HCT116 (cell line): ENCODE results near the gene TMEM235. TPM values are rescaled to one million over a fixed set of nuclear protein-coding genes. Genes with fewer than 3 reads are reported as not detected.

Source experiments
- ATAC-seq: fragments of 200-7000 bp; cut with Tn5 transposase; 2 replicates; pipeline ENCODE4 v1.9.1; 2020; ENCODE audit warnings: mild to moderate bottlenecking, moderate library complexity
- BruUV-seq: library from RNA; stranded (reverse); fragments of 400-500 nt; replicated peaks from 2 replicates; lab custom pipeline; 2021; lab: Mats Ljungman, UMichigan
- CTCF ChIA-PET: fragments of 300-600 bp; sonication (Branson Sonifier 250); formaldehyde crosslinking; loops from one replicate; lab custom pipeline; 2021; ENCODE audit warnings: antibody characterized with exemption; lab: Charles Lee
- POLR2A ChIA-PET: fragments of 300-600, 350-600 bp; sonication (Branson Sonifier 250); formaldehyde crosslinking; loops from one replicate; lab custom pipeline; 2021; ENCODE audit warnings: antibody characterized with exemption; lab: Charles Lee
- RAD21 ChIA-PET, 2 experiments: fragments of 300-600 bp; sonication (Branson Sonifier 250); formaldehyde crosslinking; loops; one replicate each; lab custom pipeline; 2023; ENCODE audit warnings: low total read pairs in 2 of 2; ENCODE audit not compliant: uncharacterized antibody in 2 of 2, unreplicated experiment in 2 of 2, low non-redundant PET in 1 of 2; lab: Charles Lee
- DNase-seq: peaks from one replicate; pipeline ENCODE4 v3.0.0-alpha.2; 2010; ENCODE audit warnings: low read depth, low spot score
- H2AFZ ChIP-seq: fragments of 200-600 bp; shearing (Covaris generic), sonication (generic); 2 replicates; pipeline ENCODE4 v1.6.1; 2017; ENCODE audit warnings: low read depth, mixed run types, mixed read lengths, antibody characterized with exemption, low read length; ENCODE audit not compliant: poor library complexity, severe bottlenecking
- H3K27ac ChIP-seq: 2 replicates; pipeline ENCODE4 v1.5.1; 2012; ENCODE audit warnings: low read depth, low read length
- H3K27me3 ChIP-seq: fragments of 200-600 bp; sonication (generic); 2 replicates; pipeline ENCODE4 v1.6.1; 2016; ENCODE audit warnings: mixed run types, low read length, mixed read lengths; ENCODE audit not compliant: insufficient read depth
- H3K36me3 ChIP-seq, 2 experiments: fragments of 200-500 bp in 1 of 2; fragments of 200-600 bp in 1 of 2; sonication (Bioruptor generic) in 1 of 2; sonication (generic) in 1 of 2; 2 replicates each; pipeline versions ENCODE4 v1.5.1 to v1.6.1; 2014 to 2016; ENCODE audit warnings: low read length in 2 of 2, inconsistent platforms in 1 of 2, mixed read lengths in 1 of 2, mixed run types in 1 of 2; ENCODE audit not compliant: insufficient read depth in 2 of 2, control insufficient read depth in 1 of 2
- H3K4me1 ChIP-seq, 2 experiments: fragments of 200-600 bp in 1 of 2; sonication (generic) in 1 of 2; 2 replicates each; pipeline versions ENCODE4 v1.5.1 to v1.6.1; 2012 to 2017; ENCODE audit warnings: low read length in 2 of 2, inconsistent platforms in 1 of 2, mild to moderate bottlenecking in 1 of 2, mixed read lengths in 1 of 2, mixed run types in 1 of 2, moderate library complexity in 1 of 2; ENCODE audit not compliant: insufficient read depth in 2 of 2, control insufficient read depth in 1 of 2
- H3K4me2 ChIP-seq: fragments of 200-600 bp; sonication (generic); 2 replicates; pipeline ENCODE4 v1.6.1; 2017; ENCODE audit warnings: mixed run types, low read length, mixed read lengths
- H3K4me3 ChIP-seq, 2 experiments: fragments of 200-600 bp in 1 of 2; sonication (generic) in 1 of 2; replicated peaks in 1 of 2; 2 replicates each; pipeline ENCODE4 v1.5.1; 2011 to 2016; ENCODE audit warnings: low read length in 2 of 2, control low read depth in 1 of 2, low read depth in 1 of 2, mild to moderate bottlenecking in 1 of 2, mixed read lengths in 1 of 2, mixed run types in 1 of 2
- H3K79me2 ChIP-seq: fragments of 200-600 bp; sonication (generic); 2 replicates; pipeline ENCODE4 v1.6.1; 2017; ENCODE audit warnings: mild to moderate bottlenecking, mixed run types, low read length, moderate library complexity, mixed read lengths; ENCODE audit not compliant: insufficient read depth
- H3K9ac ChIP-seq: fragments of 200-600 bp; sonication (generic); 2 replicates; pipeline ENCODE4 v1.6.1; 2016; ENCODE audit warnings: low read length, mixed read lengths
- H3K9me2 ChIP-seq: fragments of 200-600 bp; sonication (generic), shearing (Covaris generic); 2 replicates; pipeline ENCODE4 v1.6.1; 2017; ENCODE audit warnings: mixed run types, mild to moderate bottlenecking, moderate library complexity; ENCODE audit not compliant: insufficient read depth
- H3K9me3 ChIP-seq, 2 experiments: fragments of 200-500 bp in 1 of 2; fragments of 200-600 bp in 1 of 2; sonication (Bioruptor generic) in 1 of 2; sonication (generic) in 1 of 2; 2 replicates each; pipeline ENCODE4 v1.6.1; 2014 to 2017; ENCODE audit warnings: low read length in 2 of 2, mixed read lengths in 2 of 2, inconsistent platforms in 1 of 2, low read depth in 1 of 2, mild to moderate bottlenecking in 1 of 2, mixed run types in 1 of 2, moderate library complexity in 1 of 2; ENCODE audit not compliant: control insufficient read depth in 1 of 2, insufficient read depth in 1 of 2
- H4K20me1 ChIP-seq: fragments of 200-600 bp; sonication (generic), shearing (Covaris generic); 2 replicates; pipeline ENCODE4 v1.6.1; 2017; ENCODE audit warnings: mixed run types, mild to moderate bottlenecking, moderate library complexity; ENCODE audit not compliant: insufficient read depth
- ATF3 ChIP-seq: IDR thresholded peaks from 2 replicates; pipeline ENCODE4 v1.6.1; 2012
- CEBPB ChIP-seq: IDR thresholded peaks from 2 replicates; pipeline ENCODE4 v1.6.1; 2012; ENCODE audit warnings: low read depth
- EGR1 ChIP-seq: IDR thresholded peaks from 2 replicates; pipeline ENCODE4 v1.6.1; 2012; ENCODE audit warnings: low read depth
- ELF1 ChIP-seq: IDR thresholded peaks from 2 replicates; pipeline ENCODE4 v1.6.1; 2012; ENCODE audit warnings: low read depth, borderline replicate concordance
- EZH2 ChIP-seq: fragments of 200-600 bp; sonication (generic); IDR thresholded peaks from 2 replicates; pipeline ENCODE4 v1.6.1; 2017; ENCODE audit warnings: antibody characterized with exemption, mixed run types
- JUND ChIP-seq: IDR thresholded peaks from 2 replicates; pipeline ENCODE4 v1.6.1; 2012
- MAX ChIP-seq: IDR thresholded peaks from 2 replicates; pipeline ENCODE4 v1.6.1; 2012
- POLR2A ChIP-seq: IDR thresholded peaks from 2 replicates; pipeline ENCODE4 v1.7.0; 2011; ENCODE audit warnings: borderline replicate concordance; ENCODE audit not compliant: insufficient read depth, insufficient read length; ENCODE audit errors: extremely low read depth
- POLR2AphosphoS5 ChIP-seq: IDR thresholded peaks from 2 replicates; pipeline ENCODE4 v1.6.1; 2011; ENCODE audit warnings: mild to moderate bottlenecking, low read depth, low read length, moderate library complexity
- REST ChIP-seq: IDR thresholded peaks from 2 replicates; pipeline ENCODE4 v1.6.1; 2012; ENCODE audit warnings: low read depth
- SIN3A ChIP-seq: IDR thresholded peaks from 2 replicates; pipeline ENCODE4 v1.6.1; 2012; ENCODE audit warnings: low read depth
- ZFX ChIP-seq: fragments of 450-650 bp; IDR thresholded peaks from 2 replicates; pipeline ENCODE4 v1.6.1; 2017
- ZNF274 ChIP-seq: fragments of 200-500 bp; sonication (Bioruptor generic); IDR thresholded peaks from 2 replicates; pipeline ENCODE4 v1.6.1; 2014; ENCODE audit warnings: mild to moderate bottlenecking, low read depth, low read length, inconsistent platforms
- intact Hi-C: fragments of 100-400 bp; cut with micrococcal nuclease; formaldehyde crosslinking; loops from 2 replicates; pipeline ENCODE4 v1.10.0; 2022
- total RNA-seq: library from RNA; stranded (reverse); gene quantifications from one replicate; pipeline ENCODE4 v1.2.1, GENCODE V29; 2021; ENCODE audit not compliant: unreplicated experiment

TMEM235 gene
- total RNA-seq, 1 experiment from 2014 or later = not detected

GRCh38 chr17:78279360-78279990, 48.0 kb downstream of the TMEM235 start (continued):
- TF ChIP-seq SIN3A (no peak), ZNF274 (no peak)

GRCh38 chr17:78281249-78281845, 49.9 kb downstream of the TMEM235 start:
- H3K4me1 ChIP-seq = peaks cover 0 to 5% of the 10 kb centered on the region in 2 experiments; a peak in 1 of 4 replicates
- H4K20me1 ChIP-seq = no peaks in the 10 kb centered on the region
- no peak overlapping the region for H3K4me3 ChIP-seq
- no peak for ATAC-seq
- ChIA-PET POLR2A (no interaction called here), CTCF (interaction anchor here (1.1 kb wide), 1 partner anchor 30 kb away, joined by 4 read pairs; no protein-coding TSS in a partner anchor), RAD21 (no interaction called here)
- H2AFZ ChIP-seq = no peak overlapping the region
- no peak overlapping the region for H3K27ac ChIP-seq
- no peak for DNase-seq
- no peaks in the 10 kb centered on the region for H3K9me2 ChIP-seq
- TF ChIP-seq POLR2A (no peak), EGR1 (no peak), ATF3 (no peak), ELF1 (no peak), JUND (no peak)
- H3K4me2 ChIP-seq = no peak overlapping the region
- no peaks in the 10 kb centered on the region for H3K36me3 ChIP-seq
- no peak overlapping the region for H3K9ac ChIP-seq
- no peaks in the 10 kb centered on the region for H3K79me2 ChIP-seq
- intact Hi-C loops = no loop called here
- no peaks in the 10 kb centered on the region for H3K9me3 ChIP-seq
- no TSS peak for BruUV-seq
- H3K27me3 ChIP-seq = no peaks in the 10 kb centered on the region

GRCh38 chr17:78284146-78284545, 52.7 kb downstream of the TMEM235 start:
- Histone ChIP-seq H3K9ac (no peak overlapping the region), H3K27ac (no peak overlapping the region)
- RAD21 ChIA-PET = no interaction called here
- TF ChIP-seq JUND (no peak), ZNF274 (no peak), REST (no peak), ZFX (no peak), CEBPB (no peak), MAX (no peak), POLR2AphosphoS5 (no peak), EZH2 (no peak)

More at GRCh38 chr17:78284146-78284545, 52.7 kb downstream of the TMEM235 start:
- POLR2A ChIA-PET = no interaction called here
- Histone ChIP-seq H3K4me1 (peaks cover 0 to 5% of the 10 kb centered on the region in 2 experiments; a peak in 1 of 4 replicates), H3K4me3 (no peak overlapping the region), H3K9me2 (no peaks in the 10 kb centered on the region), H3K36me3 (no peaks in the 10 kb centered on the region), H3K9me3 (no peaks in the 10 kb centered on the region), H3K4me2 (no peak overlapping the region), H3K27me3 (no peaks in the 10 kb centered on the region), H4K20me1 (no peaks in the 10 kb centered on the region), H3K79me2 (no peaks in the 10 kb centered on the region), H2AFZ (no peak overlapping the region)
- BruUV-seq = no TSS peak
- CTCF ChIA-PET = no interaction called here
- ATAC-seq (no peak), DNase-seq (no peak)
- intact Hi-C loops = no loop called here
